ENCODE data around the gene FAM114A2.
A peak's percentile ranks its signal among the peaks of the same experiment; 100 is the strongest.

The FAM114A2 gene

GRCh38 chr5:153979028-153979783 is 59.5 kb downstream of the FAM114A2 start:
- Mint-ChIP-seq H3K4me3 (no peak overlapping the region), H3K27ac (no peak overlapping the region), H3K27me3 (peaks cover 28% of the 10 kb centered on the region), H3K4me1 (no peaks in the 10 kb centered on the region), H3K9me3 (no peaks in the 10 kb centered on the region)
- ATAC-seq (no peak), DNase-seq (no peak)

DNA sequence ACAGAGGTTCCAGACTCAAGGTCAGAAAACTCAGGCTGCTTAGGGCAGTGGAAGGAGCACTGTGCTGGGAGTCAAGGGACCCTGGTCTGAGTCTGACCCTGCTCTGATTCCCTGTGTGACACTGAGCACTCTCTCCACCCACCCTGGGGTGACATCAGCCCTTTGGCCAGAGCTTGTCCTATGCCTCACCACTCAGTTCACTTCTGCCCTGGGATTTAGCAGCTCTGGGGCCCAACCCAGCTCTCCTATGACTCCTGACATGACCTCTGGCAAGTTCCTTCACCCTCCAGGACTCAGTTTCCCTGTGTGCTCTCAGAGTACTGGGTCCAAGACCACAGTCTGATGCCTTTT is 63.9 kb downstream of the FAM114A2 start:
- ATAC-seq: peak; percentile 32
- Mint-ChIP-seq H3K9me3 (no peaks in the 10 kb centered on the region), H3K27ac (no peak overlapping the region), H3K4me3 (no peak overlapping the region), H3K27me3 (peaks cover 28% of the 10 kb centered on the region), H3K4me1 (no peaks in the 10 kb centered on the region)
- DNase-seq: no peak

DNA sequence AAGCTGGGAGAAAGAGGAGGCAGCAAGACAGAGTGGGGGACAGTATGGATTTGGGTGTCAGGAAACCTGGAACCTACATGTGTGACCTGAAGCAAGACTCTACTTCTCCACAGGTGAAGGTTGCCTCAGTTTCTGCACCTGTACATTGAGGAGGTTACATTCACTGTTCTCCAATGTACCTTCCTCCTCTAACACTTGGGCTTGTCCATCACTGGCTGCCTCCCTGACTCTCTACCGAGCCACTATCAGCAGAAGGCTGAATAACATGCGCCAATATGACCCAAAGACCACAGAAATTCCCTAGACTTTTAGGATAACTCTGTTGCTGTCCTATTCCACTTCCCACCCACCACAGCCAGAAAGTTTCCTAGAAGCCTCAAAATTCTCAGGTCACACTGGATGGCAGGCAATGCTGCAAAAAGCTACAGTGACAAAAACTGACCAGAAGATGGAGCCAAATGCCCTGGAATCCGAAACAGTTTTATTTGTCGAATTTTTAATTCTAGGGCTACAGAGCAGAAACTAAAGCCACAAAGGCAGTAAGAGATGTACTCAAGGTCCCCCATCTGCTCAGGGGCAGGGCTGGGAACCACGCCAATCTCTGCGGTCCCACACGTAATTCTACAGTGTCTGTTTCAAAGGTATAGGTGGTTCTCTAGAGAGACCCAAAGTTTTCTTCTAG is 64.4 kb downstream of the FAM114A2 start:
- Mint-ChIP-seq H3K9me3 (no peaks in the 10 kb centered on the region), H3K4me1 (no peaks in the 10 kb centered on the region), H3K27ac (no peak overlapping the region), H3K4me3 (no peak overlapping the region), H3K27me3 (peaks cover 28% of the 10 kb centered on the region)
- DNase-seq (peak; percentile 34 to 37), ATAC-seq (peak; percentile 54)

DNA sequence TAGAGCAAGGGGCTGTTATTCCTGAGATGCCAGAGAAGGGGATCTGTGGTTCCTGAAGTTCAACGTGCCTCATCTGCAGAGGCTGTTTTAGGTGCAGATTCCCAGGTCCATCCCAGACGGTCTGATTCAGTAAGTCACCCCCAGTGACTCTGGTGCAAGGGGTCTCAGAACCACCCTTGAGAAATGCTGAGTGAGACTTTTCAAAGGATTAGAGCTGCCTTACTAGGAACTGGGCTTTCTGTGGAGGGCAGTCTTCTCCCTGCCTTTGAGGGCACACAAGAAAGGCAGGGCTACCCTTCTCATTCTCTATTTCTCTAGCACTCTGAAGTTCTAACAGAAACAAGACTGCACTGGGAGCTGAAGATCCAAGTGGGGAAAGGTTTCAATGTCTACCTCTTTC is 66.5 kb downstream of the FAM114A2 start:
- ATAC-seq (no peak), DNase-seq (no peak)
- no peaks in the 10 kb centered on the region for H3K9me3 Mint-ChIP-seq
- H3K4me1 Mint-ChIP-seq: no peaks in the 10 kb centered on the region
- peaks cover 30% of the 10 kb centered on the region for H3K27me3 Mint-ChIP-seq
- H3K27ac Mint-ChIP-seq: no peak overlapping the region
- no peak overlapping the region for H3K4me3 Mint-ChIP-seq

GRCh38 chr5:153970496-153970895 is 68.2 kb downstream of the FAM114A2 start:
- no peak for DNase-seq
- no peaks in the 10 kb centered on the region for H3K4me1 Mint-ChIP-seq
- H3K27me3 Mint-ChIP-seq: peaks cover 23% of the 10 kb centered on the region
- no peaks in the 10 kb centered on the region for H3K9me3 Mint-ChIP-seq
- no peak overlapping the region for H3K4me3 Mint-ChIP-seq
- no peak for ATAC-seq
- no peak overlapping the region for H3K27ac Mint-ChIP-seq

- no peak overlapping the region for H3K4me3 Mint-ChIP-seq
- DNase-seq (no peak), ATAC-seq (no peak)
Measured at GRCh38 chr5:153969563-153969895, 69.2 kb downstream of the FAM114A2 start.

DNA sequence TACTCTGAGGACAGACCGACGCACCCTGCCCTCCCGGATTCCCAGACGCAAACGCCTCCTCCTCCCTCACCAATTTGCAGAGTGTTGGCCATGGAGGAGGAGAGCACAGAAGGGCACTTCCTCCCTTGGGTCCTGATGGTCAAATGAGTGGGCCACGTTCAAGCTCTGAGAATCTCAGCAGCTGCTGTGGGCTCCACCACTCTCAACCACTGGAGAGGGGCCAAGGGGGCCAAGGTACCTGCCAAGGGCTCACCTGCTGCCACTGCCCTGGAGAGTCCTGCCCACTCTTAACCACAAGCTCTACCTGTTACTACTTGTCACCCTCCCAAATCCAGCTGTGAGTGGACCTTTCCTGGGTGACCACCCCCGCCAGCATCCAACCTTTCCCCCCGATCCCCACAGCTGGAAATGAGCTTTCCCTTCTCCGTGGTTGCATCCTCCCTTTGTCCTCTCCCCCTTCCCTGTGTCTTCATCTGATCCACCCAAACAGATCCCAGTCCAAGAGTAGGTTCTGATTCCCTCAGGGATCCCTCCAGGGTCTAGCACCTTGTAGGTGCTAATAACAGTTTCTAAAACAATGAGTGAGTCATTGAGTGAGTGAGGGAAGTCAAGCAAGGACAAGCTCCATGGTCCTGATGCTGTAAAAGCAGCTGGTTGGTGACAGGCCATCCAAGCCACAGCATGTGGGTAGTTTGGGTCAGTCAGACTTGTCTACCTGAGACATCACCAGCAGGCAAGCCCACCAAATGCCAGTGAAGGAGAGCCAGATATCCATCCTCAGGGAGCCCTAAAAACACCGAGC is 69.7 kb downstream of the FAM114A2 start:
- H3K4me3 Mint-ChIP-seq: no peak overlapping the region
- peak overlapping the region in 1 of 2 donors; percentile 35 for H3K27ac Mint-ChIP-seq
- H3K4me1 Mint-ChIP-seq: no peaks in the 10 kb centered on the region
- DNase-seq (no peak), ATAC-seq (no peak)
- H3K27me3 Mint-ChIP-seq: peaks cover 15% of the 10 kb centered on the region
- H3K9me3 Mint-ChIP-seq: no peaks in the 10 kb centered on the region

More at GRCh38 chr5:153969563-153969895, 69.2 kb downstream of the FAM114A2 start:
- no peaks in the 10 kb centered on the region for H3K4me1 Mint-ChIP-seq
- H3K9me3 Mint-ChIP-seq: no peaks in the 10 kb centered on the region
- no peak overlapping the region for H3K27ac Mint-ChIP-seq
- peaks cover 15% of the 10 kb centered on the region for H3K27me3 Mint-ChIP-seq

DNA sequence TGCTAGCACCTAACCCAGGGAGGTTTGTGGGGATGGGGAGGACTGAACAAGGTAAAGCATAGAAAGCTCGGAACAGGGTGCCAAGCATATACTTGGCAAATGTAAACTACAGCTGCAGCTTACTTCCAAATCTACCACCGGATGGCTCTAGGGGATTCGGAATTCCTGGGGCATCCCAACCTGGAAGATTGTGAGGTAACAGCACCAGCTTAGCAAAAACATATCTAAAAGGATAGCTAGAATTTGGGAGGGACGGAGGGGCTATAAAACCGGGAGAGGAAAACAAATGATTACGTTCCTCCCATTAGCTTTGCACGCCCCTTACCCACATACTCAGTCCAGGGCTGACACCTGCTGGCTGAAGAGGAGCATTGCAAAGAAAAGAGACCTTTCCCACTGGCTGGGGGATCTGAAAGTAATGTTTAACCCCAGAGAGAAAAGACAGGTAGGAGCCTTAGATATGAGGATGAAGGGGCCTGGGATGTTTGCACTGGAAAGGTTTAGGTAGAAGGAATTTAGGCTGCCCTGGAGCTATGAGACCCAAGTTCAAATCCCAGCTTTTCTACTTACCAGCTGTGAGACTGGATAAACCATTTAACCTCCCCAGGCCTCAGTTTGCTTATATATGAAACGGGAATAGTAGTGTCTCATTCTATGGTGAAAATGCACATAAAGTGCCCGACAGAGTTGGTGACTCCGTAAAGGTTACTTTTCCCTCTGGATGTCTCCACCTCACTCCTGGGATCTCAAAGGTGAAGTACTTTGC is 73.6 kb downstream of the FAM114A2 start:
- DNase-seq: peak; percentile 42 to 56
- peaks cover 11% of the 10 kb centered on the region for H3K4me1 Mint-ChIP-seq

GRCh38 chr5:153964191-153964879 is 74.4 kb downstream of the FAM114A2 start:
- peaks cover 11% of the 10 kb centered on the region for H3K4me1 Mint-ChIP-seq
- DNase-seq: no peak
- H3K27me3 Mint-ChIP-seq: peaks cover 20% of the 10 kb centered on the region
- H3K27ac Mint-ChIP-seq: no peak overlapping the region
- no peak for ATAC-seq
- no peaks in the 10 kb centered on the region for H3K9me3 Mint-ChIP-seq
- no peak overlapping the region for H3K4me3 Mint-ChIP-seq

More for the DNA sequence above, 73.6 kb downstream of the FAM114A2 start:
- H3K27ac Mint-ChIP-seq: no peak overlapping the region
- H3K9me3 Mint-ChIP-seq: no peaks in the 10 kb centered on the region
- H3K4me3 Mint-ChIP-seq: no peak overlapping the region
- peaks cover 15% of the 10 kb centered on the region for H3K27me3 Mint-ChIP-seq
- peak; percentile 70 for ATAC-seq

- Mint-ChIP-seq H3K9me3 (no peaks in the 10 kb centered on the region), H3K27ac (no peak overlapping the region), H3K4me3 (no peak overlapping the region), H3K4me1 (peaks cover 11% of the 10 kb centered on the region), H3K27me3 (peaks cover 16% of the 10 kb centered on the region)
- peak in 1 of 2 donors; percentile 30 for DNase-seq
- ATAC-seq: peak; percentile 66
Measured at GRCh38 chr5:153960269-153961215, 78.2 kb downstream of the FAM114A2 start.

- DNase-seq (no peak), ATAC-seq (no peak)
- H3K27ac Mint-ChIP-seq: no peak overlapping the region
- H3K4me1 Mint-ChIP-seq: peaks cover 11% of the 10 kb centered on the region
- H3K4me3 Mint-ChIP-seq: no peak overlapping the region
- no peaks in the 10 kb centered on the region for H3K9me3 Mint-ChIP-seq
- peaks cover 16% of the 10 kb centered on the region for H3K27me3 Mint-ChIP-seq
Measured at GRCh38 chr5:153959134-153959957, 79.4 kb downstream of the FAM114A2 start.

DNA sequence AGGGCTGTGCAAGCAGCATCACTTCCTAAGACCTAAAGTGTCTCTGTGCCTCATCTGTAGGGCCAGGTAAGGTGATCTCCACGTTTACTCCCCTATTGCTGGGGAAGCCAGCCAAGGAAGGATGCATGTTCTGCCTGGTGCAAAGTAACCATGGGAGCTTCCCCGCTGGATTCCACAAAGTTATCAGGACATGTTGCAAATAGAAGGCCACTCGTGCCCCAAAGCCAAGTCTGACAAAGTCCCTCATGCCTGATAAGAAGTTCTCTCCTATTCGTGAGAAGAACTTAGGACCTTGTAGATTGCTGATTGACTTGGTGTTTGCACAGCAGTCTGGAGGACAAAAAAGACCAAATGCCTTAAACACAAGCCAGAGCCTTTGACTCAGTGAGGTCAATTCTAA is 81.5 kb downstream of the FAM114A2 start:
- Mint-ChIP-seq H3K27ac (no peak overlapping the region), H3K4me3 (no peak overlapping the region), H3K9me3 (no peaks in the 10 kb centered on the region), H3K27me3 (peaks cover 16% of the 10 kb centered on the region), H3K4me1 (peaks cover 11% of the 10 kb centered on the region)
- no peak for DNase-seq
- ATAC-seq: no peak

- ATAC-seq (no peak), DNase-seq (no peak)
- Mint-ChIP-seq H3K27ac (no peak overlapping the region), H3K9me3 (no peaks in the 10 kb centered on the region), H3K4me3 (no peak overlapping the region), H3K27me3 (peaks cover 7% of the 10 kb centered on the region), H3K4me1 (no peaks in the 10 kb centered on the region)
Measured at GRCh38 chr5:153953411-153953810, 85.3 kb downstream of the FAM114A2 start.

Measured in stimulated activated naive CD8-positive, alpha-beta T cell treated with anti-CD3 and anti-CD28 coated beads, Interleukin-15, amount 100 ng/mL, for 72 hours (primary cell).